ENCODE results near the gene NTM. TPM values are rescaled to one million over a fixed set of nuclear protein-coding genes. Genes with fewer than 3 reads are reported as not detected.

Gene NTM
- total and polyA plus RNA-seq, 2 donors: 3.8 to 27.8 TPM

DNA sequence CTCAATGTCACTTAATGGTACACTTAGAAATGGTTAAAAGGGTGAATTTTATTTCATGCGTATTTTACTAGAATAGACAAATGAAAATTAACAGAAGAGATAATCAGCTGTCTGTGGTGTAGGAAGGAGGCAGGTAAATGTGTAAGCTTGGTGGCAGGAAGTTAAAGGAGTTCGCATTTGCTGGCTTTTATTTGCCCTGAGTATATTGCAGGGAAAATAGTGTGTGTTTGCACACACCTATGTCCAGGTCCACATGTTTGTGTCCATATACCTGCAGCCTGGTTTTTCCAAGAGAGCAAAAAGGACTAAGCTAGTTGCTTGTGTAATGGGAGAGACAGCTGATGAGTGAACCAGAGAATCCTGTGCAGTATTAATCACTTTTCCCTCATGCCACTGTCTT lies 16.0 kb downstream of the NTM start:
- H3K4me3 ChIP-seq (ENCODE audit: low read depth, low read length): no peak overlapping the region
- DNase-seq (ENCODE audit: extremely low spot score): no peak
- WGBS: 80% methylated on average over 2 of the region's 2 CpGs
- no peaks in the 10 kb centered on the region for H3K36me3 ChIP-seq (ENCODE audit: insufficient read depth)
- no peak overlapping the region for H3K27ac ChIP-seq (ENCODE audit: low read depth)
- H3K4me1 ChIP-seq (ENCODE audit: insufficient read depth): no peaks in the 10 kb centered on the region

GRCh38 chr11:131388030-131388429 lies 17.6 kb downstream of the NTM start:
- WGBS: 39% methylated on average over 3 of the region's 3 CpGs
- Histone ChIP-seq H3K27ac (ENCODE audit: low read depth) (no peak overlapping the region), H3K36me3 (ENCODE audit: insufficient read depth) (no peaks in the 10 kb centered on the region), H3K4me3 (ENCODE audit: low read depth, low read length) (no peak overlapping the region), H3K4me1 (ENCODE audit: insufficient read depth) (no peaks in the 10 kb centered on the region)
- no peak for DNase-seq (ENCODE audit: extremely low spot score)

- Histone ChIP-seq H3K4me1 (ENCODE audit: insufficient read depth) (no peaks in the 10 kb centered on the region), H3K36me3 (ENCODE audit: insufficient read depth) (no peaks in the 10 kb centered on the region), H3K27ac (ENCODE audit: low read depth) (no peak overlapping the region), H3K4me3 (ENCODE audit: low read depth, low read length) (no peak overlapping the region)
- WGBS: 54% methylated on average over 5 of the region's 5 CpGs
- no peak for DNase-seq (ENCODE audit: extremely low spot score)
Observed at GRCh38 chr11:131389582-131389981, 19.2 kb downstream of the NTM start.

DNA sequence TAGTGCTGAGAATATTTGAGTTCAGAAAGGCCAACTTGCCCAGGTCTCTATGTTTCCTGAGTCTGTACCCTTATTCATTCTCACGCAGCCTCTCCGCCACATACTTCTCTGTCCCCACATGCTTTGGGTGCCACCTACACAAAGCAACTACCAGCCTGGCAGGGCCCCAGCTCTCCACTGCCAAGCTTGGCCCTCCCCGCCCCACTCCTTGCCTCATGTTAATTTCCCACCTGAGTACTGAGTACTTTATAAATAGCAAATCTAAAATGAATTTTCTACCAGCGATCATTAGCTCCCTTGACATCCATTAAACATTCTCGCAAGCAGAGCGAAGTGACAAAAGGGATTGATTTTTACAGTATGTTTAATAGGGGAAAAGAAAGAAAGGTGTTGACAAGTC lies 20.8 kb downstream of the NTM start:
- no peaks in the 10 kb centered on the region for H3K4me1 ChIP-seq (ENCODE audit: insufficient read depth)
- H3K27ac ChIP-seq (ENCODE audit: low read depth): no peak overlapping the region
- no peaks in the 10 kb centered on the region for H3K36me3 ChIP-seq (ENCODE audit: insufficient read depth)
- no peak overlapping the region for H3K4me3 ChIP-seq (ENCODE audit: low read depth, low read length)
- DNase-seq (ENCODE audit: extremely low spot score): no peak
- 94% methylated on average over 6 of the region's 6 CpGs for WGBS

- H3K27ac ChIP-seq (ENCODE audit: low read depth): no peak overlapping the region
- no peak overlapping the region for H3K4me3 ChIP-seq (ENCODE audit: low read depth, low read length)
- no peaks in the 10 kb centered on the region for H3K4me1 ChIP-seq (ENCODE audit: insufficient read depth)
- no peaks in the 10 kb centered on the region for H3K36me3 ChIP-seq (ENCODE audit: insufficient read depth)
- WGBS: 56% methylated on average over 8 of the region's 8 CpGs
- DNase-seq (ENCODE audit: extremely low spot score): no peak
Observed at GRCh38 chr11:131392528-131393255, 22.3 kb downstream of the NTM start.

DNA sequence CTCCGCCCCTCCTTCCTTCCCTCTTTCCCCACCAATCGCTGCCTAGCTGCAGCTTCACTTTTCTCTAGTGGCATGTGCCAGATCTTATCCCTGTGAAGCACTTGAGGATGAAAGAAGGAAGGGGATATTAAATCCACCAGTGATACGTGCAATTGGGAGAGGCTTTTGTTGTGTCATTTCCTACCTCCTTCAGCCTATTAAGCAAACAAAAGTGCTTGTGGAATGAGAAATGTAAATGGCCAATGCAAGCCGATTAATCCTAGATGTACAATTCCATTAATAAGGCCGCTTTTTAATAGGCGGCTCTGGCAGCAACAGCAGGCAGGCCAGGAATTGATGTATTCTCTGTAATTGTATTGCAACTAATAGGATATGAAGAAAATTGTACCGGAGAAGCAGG lies 23.3 kb downstream of the NTM start:
- no peak overlapping the region for H3K27ac ChIP-seq (ENCODE audit: low read depth)
- no peaks in the 10 kb centered on the region for H3K36me3 ChIP-seq (ENCODE audit: insufficient read depth)
- no peak for DNase-seq (ENCODE audit: extremely low spot score)
- H3K4me3 ChIP-seq (ENCODE audit: low read depth, low read length): no peak overlapping the region
- WGBS: 84% methylated on average over 7 of the region's 7 CpGs
- no peaks in the 10 kb centered on the region for H3K4me1 ChIP-seq (ENCODE audit: insufficient read depth)

- no peaks in the 10 kb centered on the region for H3K36me3 ChIP-seq (ENCODE audit: insufficient read depth)
- H3K4me3 ChIP-seq (ENCODE audit: low read depth, low read length): no peak overlapping the region
- WGBS: 63% methylated on average over 3 of the region's 3 CpGs
- no peak for DNase-seq (ENCODE audit: extremely low spot score)
- H3K27ac ChIP-seq (ENCODE audit: low read depth): no peak overlapping the region
- no peaks in the 10 kb centered on the region for H3K4me1 ChIP-seq (ENCODE audit: insufficient read depth)
Observed at GRCh38 chr11:131397675-131398074, 27.3 kb downstream of the NTM start.

DNA sequence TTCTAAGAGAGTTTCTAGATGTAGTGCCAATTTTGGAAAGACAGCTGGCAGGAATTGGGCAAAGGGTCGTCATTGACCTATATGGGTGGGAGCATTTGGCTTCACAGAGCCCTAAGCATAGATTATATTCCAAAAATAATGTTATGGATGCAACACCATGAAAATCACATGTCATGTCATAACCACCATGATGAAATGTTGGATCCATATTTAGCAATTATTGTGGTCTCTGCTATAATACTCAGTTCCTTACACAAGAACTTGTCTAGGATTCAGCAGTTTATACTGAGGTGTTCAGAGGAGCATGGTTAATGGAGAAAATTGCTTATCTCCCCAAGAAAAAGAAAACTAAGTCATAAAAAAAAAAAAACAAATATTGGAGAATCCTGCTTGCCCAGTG lies 31.6 kb downstream of the NTM start:
- Histone ChIP-seq H3K27ac (ENCODE audit: low read depth) (no peak overlapping the region), H3K36me3 (ENCODE audit: insufficient read depth) (no peaks in the 10 kb centered on the region), H3K4me3 (ENCODE audit: low read depth, low read length) (no peak overlapping the region), H3K4me1 (ENCODE audit: insufficient read depth) (no peaks in the 10 kb centered on the region)
- 82% methylated on average over 1 of the region's 1 CpG for WGBS
- DNase-seq (ENCODE audit: extremely low spot score): no peak

GRCh38 chr11:131404010-131404409 lies 33.6 kb downstream of the NTM start:
- DNase-seq (ENCODE audit: extremely low spot score): no peak
- Histone ChIP-seq H3K27ac (ENCODE audit: low read depth) (no peak overlapping the region), H3K4me3 (ENCODE audit: low read depth, low read length) (no peak overlapping the region)

DNA sequence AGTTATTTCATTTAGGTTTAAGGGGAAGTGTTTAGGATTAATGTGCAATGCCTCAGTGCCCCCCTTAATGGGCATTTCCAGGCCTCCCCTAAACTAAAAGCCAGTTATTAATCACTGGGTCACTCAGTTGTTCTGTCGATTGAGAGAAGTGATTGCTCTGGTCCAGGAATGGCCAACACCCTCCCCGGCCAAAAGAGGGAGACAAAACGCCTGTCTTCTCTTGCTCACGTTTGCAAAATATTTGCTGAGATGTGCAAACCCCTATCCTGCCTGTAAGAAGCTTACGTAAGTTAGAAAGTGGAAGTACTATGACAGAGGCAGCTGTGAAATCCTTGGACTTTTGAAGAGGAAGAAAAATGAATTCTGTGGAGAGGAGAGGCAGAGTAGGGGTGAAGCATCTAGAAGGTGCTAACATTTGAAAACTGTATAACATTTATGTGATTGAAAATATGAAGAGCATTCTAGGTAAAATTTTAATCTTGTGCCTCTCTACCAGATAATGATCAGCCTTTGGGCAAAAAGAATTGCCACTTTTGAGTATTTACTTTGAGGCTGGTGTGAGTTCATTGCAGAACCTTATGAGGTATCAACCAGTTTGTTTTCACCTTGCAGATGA lies 37.7 kb downstream of the NTM start:
- Histone ChIP-seq H3K36me3 (ENCODE audit: insufficient read depth) (no peaks in the 10 kb centered on the region), H3K4me1 (ENCODE audit: insufficient read depth) (no peaks in the 10 kb centered on the region), H3K27ac (ENCODE audit: low read depth) (no peak overlapping the region), H3K4me3 (ENCODE audit: low read depth, low read length) (no peak overlapping the region)
- WGBS: 48% methylated on average over 5 of the region's 5 CpGs
- DNase-seq (ENCODE audit: extremely low spot score): no peak

More at GRCh38 chr11:131404010-131404409, 33.6 kb downstream of the NTM start:
- Histone ChIP-seq H3K4me1 (ENCODE audit: insufficient read depth) (no peaks in the 10 kb centered on the region), H3K36me3 (ENCODE audit: insufficient read depth) (no peaks in the 10 kb centered on the region)
- WGBS: 90% methylated on average over 9 of the region's 9 CpGs

- WGBS: 61% methylated on average over 8 of the region's 8 CpGs
- Histone ChIP-seq H3K4me3 (ENCODE audit: low read depth, low read length) (no peak overlapping the region), H3K36me3 (ENCODE audit: insufficient read depth) (no peaks in the 10 kb centered on the region), H3K4me1 (ENCODE audit: insufficient read depth) (no peaks in the 10 kb centered on the region), H3K27ac (ENCODE audit: low read depth) (no peak overlapping the region)
- no peak for DNase-seq (ENCODE audit: extremely low spot score)
Observed at GRCh38 chr11:131409345-131409744, 38.9 kb downstream of the NTM start.

DNA sequence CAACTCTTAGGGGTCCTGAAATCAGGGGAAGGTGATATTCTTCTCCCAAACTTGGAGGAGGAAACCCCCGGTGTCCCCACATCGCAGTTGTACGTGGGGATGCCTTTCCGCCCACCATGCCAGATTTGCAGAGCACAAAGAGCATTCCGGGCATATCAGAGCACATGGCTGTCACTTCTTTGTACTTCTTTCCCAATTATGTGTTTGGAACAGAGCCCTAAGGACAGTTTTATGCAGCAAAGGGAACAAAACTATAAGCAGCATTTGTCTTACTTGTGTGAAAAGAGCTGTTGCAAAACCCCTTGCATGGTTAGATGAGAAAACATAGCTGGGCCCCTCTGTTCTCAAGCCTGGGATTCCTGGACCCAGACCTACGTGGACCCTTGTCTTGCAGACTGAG lies 41.2 kb downstream of the NTM start:
- DNase-seq (ENCODE audit: extremely low spot score): no peak
- Histone ChIP-seq H3K27ac (ENCODE audit: low read depth) (no peak overlapping the region), H3K36me3 (ENCODE audit: insufficient read depth) (no peaks in the 10 kb centered on the region), H3K4me3 (ENCODE audit: low read depth, low read length) (no peak overlapping the region), H3K4me1 (ENCODE audit: insufficient read depth) (no peaks in the 10 kb centered on the region)
- 73% methylated on average over 6 of the region's 6 CpGs for WGBS

DNA sequence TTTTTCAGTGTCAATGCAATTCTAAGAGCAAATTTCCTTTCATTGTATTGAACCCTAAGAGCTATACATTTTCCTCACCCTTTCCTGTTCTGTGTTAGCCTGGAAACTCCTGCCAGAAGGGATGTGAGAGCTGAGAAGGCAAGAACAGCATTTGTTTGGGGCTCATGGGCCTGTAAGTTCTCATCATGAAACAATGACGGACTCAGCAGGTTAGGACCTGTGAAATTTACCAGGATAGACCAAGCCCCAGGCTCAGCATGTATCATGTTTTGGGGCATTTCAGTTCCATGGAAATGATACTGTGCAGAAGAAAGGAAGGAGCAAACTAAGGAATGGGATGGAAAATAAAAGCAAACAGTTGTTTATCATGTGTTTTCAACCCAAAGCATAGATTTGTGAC lies 41.6 kb downstream of the NTM start:
- 85% methylated on average over 1 of the region's 1 CpG for WGBS

DNA sequence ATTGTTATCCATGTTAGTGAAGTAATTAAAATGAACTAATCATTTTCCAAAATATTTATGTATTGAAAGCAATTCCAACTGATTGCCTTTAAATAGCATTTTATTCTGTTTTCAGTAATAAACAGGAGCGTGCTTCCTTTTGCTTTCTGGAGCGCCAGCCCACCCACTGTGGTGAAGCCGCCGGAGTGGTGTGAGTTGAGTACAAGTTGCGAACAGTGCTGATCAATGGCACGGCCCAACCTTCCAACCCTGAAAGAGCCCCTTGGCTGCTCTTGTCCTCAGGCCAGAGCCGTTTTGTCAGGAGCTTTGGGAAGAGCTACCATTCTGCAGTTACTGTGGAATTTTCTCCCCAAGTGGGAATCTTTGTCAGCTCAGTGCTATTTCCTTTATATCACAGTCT lies 42.8 kb downstream of the NTM start:
- Histone ChIP-seq H3K27ac (ENCODE audit: low read depth) (no peak overlapping the region), H3K36me3 (ENCODE audit: insufficient read depth) (no peaks in the 10 kb centered on the region), H3K4me1 (ENCODE audit: insufficient read depth) (no peaks in the 10 kb centered on the region), H3K4me3 (ENCODE audit: low read depth, low read length) (no peak overlapping the region)
- WGBS: 79% methylated on average over 7 of the region's 7 CpGs
- DNase-seq (ENCODE audit: extremely low spot score): no peak

More for the DNA sequence above, 41.6 kb downstream of the NTM start:
- no peak overlapping the region for H3K4me3 ChIP-seq (ENCODE audit: low read depth, low read length)
- no peak for DNase-seq (ENCODE audit: extremely low spot score)
- no peak overlapping the region for H3K27ac ChIP-seq (ENCODE audit: low read depth)
- H3K4me1 ChIP-seq (ENCODE audit: insufficient read depth): no peaks in the 10 kb centered on the region
- H3K36me3 ChIP-seq (ENCODE audit: insufficient read depth): no peaks in the 10 kb centered on the region
